ENCODE data around the gene TPSG1.
A peak's percentile ranks its signal among the peaks of the same experiment; 100 is the strongest.

The TPSG1 gene

DNA sequence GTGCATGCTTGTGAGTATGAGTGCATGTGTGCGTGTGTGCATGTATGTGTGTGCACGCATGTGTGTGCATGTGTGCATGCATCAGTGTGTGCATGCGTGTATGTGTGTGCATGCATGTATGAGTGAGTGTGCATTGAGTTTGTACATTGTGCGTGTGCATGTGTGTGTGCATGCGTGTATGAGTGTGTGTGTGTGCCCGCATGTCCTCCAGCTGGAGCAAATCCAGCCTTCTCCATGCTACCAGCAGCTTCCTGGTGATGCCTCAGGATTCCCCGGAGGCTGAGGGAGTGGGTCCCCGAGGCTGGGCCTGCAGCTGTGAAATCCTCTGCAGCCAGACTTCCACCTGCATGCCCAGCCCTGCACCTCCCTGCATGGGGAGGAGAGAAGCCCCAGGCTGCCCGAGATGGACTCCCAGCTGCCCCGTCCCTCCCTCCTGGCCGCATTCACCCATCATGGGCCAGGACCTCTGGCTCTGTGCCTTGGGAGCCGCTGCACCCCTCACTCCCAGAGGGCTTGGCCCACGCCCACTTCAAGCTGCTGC, 40.1 kb upstream of the TPSG1 start:
- Histone ChIP-seq H3K79me2 (ENCODE audit: control insufficient read depth, insufficient read depth, low read length, poor library complexity) (no peaks in the 10 kb centered on the region), H4K8ac (ENCODE audit: low read depth, low read length) (no peak overlapping the region), H3K4me2 (ENCODE audit: low read length) (no peak overlapping the region), H3K9ac (ENCODE audit: low read length) (no peak overlapping the region), H3K4me1 (ENCODE audit: control insufficient read depth in 1 of 2, insufficient read depth in 2 of 2, low read length in 2 of 2) (no peaks in the 10 kb centered on the region), H2BK5ac (ENCODE audit: low read depth, low read length, poor library complexity) (no peak overlapping the region), H3K4me3 (ENCODE audit: low read depth, low read length) (peak overlapping the region; percentile 6), H3K23ac (ENCODE audit: low read length) (peak overlapping the region; percentile 68), H2AFZ (ENCODE audit: insufficient read depth, low read length, poor library complexity) (no peak overlapping the region), H3K9me3 (ENCODE audit: insufficient read depth, low read depth, low read length) (peaks cover 11% of the 10 kb centered on the region), H4K91ac (ENCODE audit: low read depth, low read length) (no peak overlapping the region), H2AK5ac (ENCODE audit: low read length) (no peak overlapping the region), H3K14ac (ENCODE audit: low read length) (no peak overlapping the region), H3K4ac (ENCODE audit: low read depth, low read length) (no peak overlapping the region), H2BK120ac (ENCODE audit: insufficient read depth, low read length, poor library complexity) (no peak overlapping the region), H3K36me3 (ENCODE audit: control insufficient read depth in 1 of 2, insufficient read depth in 2 of 2, low read length in 2 of 2) (no peaks in the 10 kb centered on the region), H3K27me3 (ENCODE audit: insufficient read depth, low read length) (no peaks in the 10 kb centered on the region), H3K79me1 (ENCODE audit: low read length) (no peaks in the 10 kb centered on the region), H2BK12ac (ENCODE audit: low read length) (no peak overlapping the region), H3K27ac (ENCODE audit: low read depth, low read length) (no peak overlapping the region), H3K18ac (ENCODE audit: low read length) (no peak overlapping the region), H4K12ac (ENCODE audit: low read depth, low read length) (no peak overlapping the region)
- peak; percentile 90 to 96 for DNase-seq
- WGBS (ENCODE audit: extremely low coverage, insufficient coverage, insufficient read length) = no CpG with 5 or more reads among the region's 13 CpGs

DNA sequence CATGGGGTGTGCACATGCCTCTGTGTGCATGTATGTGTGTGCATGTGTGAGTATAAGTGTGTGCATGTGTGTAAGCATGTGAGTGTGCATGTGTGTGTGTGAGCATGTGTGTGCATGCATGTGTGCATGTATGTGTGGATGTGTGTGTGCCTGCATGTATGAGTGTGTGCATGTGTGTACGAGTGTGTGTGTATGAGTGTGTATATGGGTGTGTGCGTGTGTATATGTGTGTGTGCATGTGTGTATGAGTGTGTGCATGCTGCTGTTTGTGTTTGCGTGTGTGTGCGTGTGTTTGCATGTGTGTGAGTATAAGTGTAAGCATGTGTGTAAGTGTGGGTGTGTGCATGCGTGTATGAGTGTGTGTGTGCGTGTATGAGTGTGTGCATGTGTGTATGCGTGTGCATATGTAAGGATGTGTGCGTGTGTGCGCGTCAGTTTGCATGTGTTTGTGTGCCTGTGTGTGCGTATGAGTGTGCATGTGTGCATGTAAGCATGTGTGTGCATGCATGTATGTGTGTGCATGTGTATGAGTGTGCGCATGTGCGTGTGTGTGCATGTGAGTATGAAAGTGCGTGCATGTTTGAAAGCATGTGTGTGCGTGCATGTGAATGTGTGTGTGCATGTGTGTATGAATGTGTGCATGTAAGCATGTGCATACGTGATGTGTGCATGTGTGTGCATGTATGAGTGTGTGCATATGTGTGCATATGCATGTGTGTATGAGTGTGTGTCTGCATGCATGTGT, 39.4 kb upstream of the TPSG1 start:
- no peak overlapping the region for H3K4ac ChIP-seq (ENCODE audit: low read depth, low read length)
- no peak overlapping the region for H4K91ac ChIP-seq (ENCODE audit: low read depth, low read length)
- WGBS (ENCODE audit: extremely low coverage, insufficient coverage, insufficient read length) = no CpG with 5 or more reads among the region's 16 CpGs
- H3K9ac ChIP-seq (ENCODE audit: low read length) = no peak overlapping the region
- no peak overlapping the region for H2BK120ac ChIP-seq (ENCODE audit: insufficient read depth, low read length, poor library complexity)
- no peak overlapping the region for H3K18ac ChIP-seq (ENCODE audit: low read length)
- H3K79me2 ChIP-seq (ENCODE audit: control insufficient read depth, insufficient read depth, low read length, poor library complexity) = no peaks in the 10 kb centered on the region
- no peak overlapping the region for H3K14ac ChIP-seq (ENCODE audit: low read length)
- H4K12ac ChIP-seq (ENCODE audit: low read depth, low read length) = no peak overlapping the region
- H3K36me3 ChIP-seq (ENCODE audit: control insufficient read depth in 1 of 2, insufficient read depth in 2 of 2, low read length in 2 of 2) = no peaks in the 10 kb centered on the region
- H2BK5ac ChIP-seq (ENCODE audit: low read depth, low read length, poor library complexity) = no peak overlapping the region
- no peak overlapping the region for H2AK5ac ChIP-seq (ENCODE audit: low read length)
- no peak overlapping the region for H2AFZ ChIP-seq (ENCODE audit: insufficient read depth, low read length, poor library complexity)
- peak overlapping the region; percentile 19 for H3K23ac ChIP-seq (ENCODE audit: low read length)
- no peak for DNase-seq
- no peaks in the 10 kb centered on the region for H3K79me1 ChIP-seq (ENCODE audit: low read length)
- H3K27ac ChIP-seq (ENCODE audit: low read depth, low read length) = no peak overlapping the region
- peaks cover 11% of the 10 kb centered on the region for H3K9me3 ChIP-seq (ENCODE audit: insufficient read depth, low read depth, low read length)
- no peak overlapping the region for H2BK12ac ChIP-seq (ENCODE audit: low read length)
- peak overlapping the region; percentile 6 for H3K4me3 ChIP-seq (ENCODE audit: low read depth, low read length)
- H3K27me3 ChIP-seq (ENCODE audit: insufficient read depth, low read length) = no peaks in the 10 kb centered on the region
- H3K4me1 ChIP-seq (ENCODE audit: control insufficient read depth in 1 of 2, insufficient read depth in 2 of 2, low read length in 2 of 2) = no peaks in the 10 kb centered on the region
- no peak overlapping the region for H4K8ac ChIP-seq (ENCODE audit: low read depth, low read length)
- H3K4me2 ChIP-seq (ENCODE audit: low read length) = no peak overlapping the region

DNA sequence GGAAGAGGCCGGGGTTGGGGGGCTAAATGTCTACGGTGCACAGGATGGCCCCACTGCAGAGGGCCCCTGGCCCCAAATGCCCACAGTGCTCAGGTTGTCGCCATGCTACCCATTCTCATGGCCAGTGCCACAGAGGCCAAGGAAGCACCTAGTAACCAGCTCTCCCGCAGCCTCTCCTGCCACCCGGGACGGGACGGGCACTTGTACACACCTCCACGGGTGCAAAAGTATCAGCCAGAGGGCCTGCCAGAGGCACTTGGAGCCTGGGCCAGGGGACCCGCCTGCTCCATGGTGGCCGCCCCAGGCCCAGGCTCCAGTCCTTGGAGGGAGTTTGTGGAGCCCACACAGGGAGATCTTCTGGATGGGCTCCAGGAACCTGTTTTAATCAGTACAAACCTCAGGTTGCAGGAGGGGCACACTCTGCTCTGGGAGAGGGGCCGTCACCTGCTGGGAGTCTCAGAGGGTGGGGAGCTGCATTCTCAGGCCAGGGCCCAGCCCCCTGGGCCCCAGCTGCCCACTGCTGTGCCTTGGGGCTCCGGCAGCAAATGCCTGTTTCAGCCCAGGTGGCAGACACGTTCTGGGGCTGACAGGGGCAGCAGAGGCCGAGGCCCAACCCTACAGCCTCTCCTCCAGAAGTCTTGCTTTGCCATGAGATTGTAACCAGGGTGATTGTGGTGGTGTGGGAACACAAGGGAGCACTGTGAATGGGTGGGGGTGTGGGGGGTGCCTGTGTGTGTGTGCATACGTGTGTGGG, 38.7 kb upstream of the TPSG1 start:
- Histone ChIP-seq H3K9ac (ENCODE audit: low read length) (no peak overlapping the region), H3K9me3 (ENCODE audit: insufficient read depth, low read depth, low read length) (peaks cover 13% of the 10 kb centered on the region), H2BK5ac (ENCODE audit: low read depth, low read length, poor library complexity) (no peak overlapping the region), H3K4me1 (ENCODE audit: control insufficient read depth in 1 of 2, insufficient read depth in 2 of 2, low read length in 2 of 2) (no peaks in the 10 kb centered on the region), H2AK5ac (ENCODE audit: low read length) (no peak overlapping the region), H2BK120ac (ENCODE audit: insufficient read depth, low read length, poor library complexity) (no peak overlapping the region), H4K12ac (ENCODE audit: low read depth, low read length) (no peak overlapping the region), H3K14ac (ENCODE audit: low read length) (no peak overlapping the region), H2AFZ (ENCODE audit: insufficient read depth, low read length, poor library complexity) (no peak overlapping the region), H3K27ac (ENCODE audit: low read depth, low read length) (no peak overlapping the region), H3K27me3 (ENCODE audit: insufficient read depth, low read length) (peaks cover 4% of the 10 kb centered on the region), H3K4me3 (ENCODE audit: low read depth, low read length) (peak overlapping the region; percentile 6), H3K23ac (ENCODE audit: low read length) (peak overlapping the region; percentile 19), H3K18ac (ENCODE audit: low read length) (no peak overlapping the region), H4K8ac (ENCODE audit: low read depth, low read length) (no peak overlapping the region), H2BK12ac (ENCODE audit: low read length) (no peak overlapping the region), H3K79me1 (ENCODE audit: low read length) (no peaks in the 10 kb centered on the region), H4K91ac (ENCODE audit: low read depth, low read length) (no peak overlapping the region), H3K36me3 (ENCODE audit: control insufficient read depth in 1 of 2, insufficient read depth in 2 of 2, low read length in 2 of 2) (no peaks in the 10 kb centered on the region), H3K79me2 (ENCODE audit: control insufficient read depth, insufficient read depth, low read length, poor library complexity) (no peaks in the 10 kb centered on the region), H3K4ac (ENCODE audit: low read depth, low read length) (no peak overlapping the region), H3K4me2 (ENCODE audit: low read length) (no peak overlapping the region)
- WGBS (ENCODE audit: extremely low coverage, insufficient coverage, insufficient read length) = no CpG with 5 or more reads among the region's 15 CpGs
- peak in 1 of 2 donors; percentile 39 for DNase-seq

DNA sequence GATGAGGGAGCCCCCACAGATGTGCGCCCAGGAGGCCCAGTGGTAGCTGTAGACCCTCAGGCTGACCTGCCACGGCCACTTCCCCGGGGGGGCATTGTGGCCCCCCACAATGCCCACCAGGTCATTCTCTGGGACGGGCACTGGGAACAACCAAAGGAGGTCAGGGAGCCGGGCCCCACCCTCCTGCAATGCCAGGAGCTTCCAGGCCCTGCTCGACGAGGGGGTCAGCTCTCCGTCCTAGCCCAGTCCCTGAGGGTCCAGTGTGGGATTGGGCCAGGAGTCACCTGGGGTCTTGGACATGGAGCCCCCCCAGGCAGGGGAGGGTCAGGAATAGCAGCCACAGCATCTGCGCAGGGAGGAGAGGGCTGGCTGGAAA, 37.8 kb upstream of the TPSG1 start:
- H3K23ac ChIP-seq (ENCODE audit: low read length) = no peak overlapping the region
- H3K14ac ChIP-seq (ENCODE audit: low read length) = no peak overlapping the region
- WGBS (ENCODE audit: extremely low coverage, insufficient coverage, insufficient read length) = no CpG with 5 or more reads among the region's 9 CpGs
- no peak overlapping the region for H3K4me3 ChIP-seq (ENCODE audit: low read depth, low read length)
- no peak overlapping the region for H3K27ac ChIP-seq (ENCODE audit: low read depth, low read length)
- no peak overlapping the region for H3K9ac ChIP-seq (ENCODE audit: low read length)
- H2BK5ac ChIP-seq (ENCODE audit: low read depth, low read length, poor library complexity) = no peak overlapping the region
- no peak overlapping the region for H2BK12ac ChIP-seq (ENCODE audit: low read length)
- H2BK120ac ChIP-seq (ENCODE audit: insufficient read depth, low read length, poor library complexity) = no peak overlapping the region
- H3K18ac ChIP-seq (ENCODE audit: low read length) = no peak overlapping the region
- H4K12ac ChIP-seq (ENCODE audit: low read depth, low read length) = no peak overlapping the region
- H4K8ac ChIP-seq (ENCODE audit: low read depth, low read length) = no peak overlapping the region
- no peak overlapping the region for H2AFZ ChIP-seq (ENCODE audit: insufficient read depth, low read length, poor library complexity)
- DNase-seq = no peak
- H3K9me3 ChIP-seq (ENCODE audit: insufficient read depth, low read depth, low read length) = peaks cover 13% of the 10 kb centered on the region
- H3K36me3 ChIP-seq (ENCODE audit: control insufficient read depth in 1 of 2, insufficient read depth in 2 of 2, low read length in 2 of 2) = no peaks in the 10 kb centered on the region
- H3K4ac ChIP-seq (ENCODE audit: low read depth, low read length) = no peak overlapping the region
- H3K4me1 ChIP-seq (ENCODE audit: control insufficient read depth in 1 of 2, insufficient read depth in 2 of 2, low read length in 2 of 2) = no peaks in the 10 kb centered on the region
- H3K79me2 ChIP-seq (ENCODE audit: control insufficient read depth, insufficient read depth, low read length, poor library complexity) = no peaks in the 10 kb centered on the region
- H4K91ac ChIP-seq (ENCODE audit: low read depth, low read length) = no peak overlapping the region
- H3K4me2 ChIP-seq (ENCODE audit: low read length) = no peak overlapping the region
- peaks cover 4% of the 10 kb centered on the region for H3K27me3 ChIP-seq (ENCODE audit: insufficient read depth, low read length)
- H3K79me1 ChIP-seq (ENCODE audit: low read length) = no peaks in the 10 kb centered on the region
- H2AK5ac ChIP-seq (ENCODE audit: low read length) = no peak overlapping the region
